SK-N-MC (cell line): ENCODE measurements around the gene MEGF9.

Experiments
- EZH2 ChIP-seq: fragments of 200-600 bp; sonication (generic); IDR thresholded peaks from one replicate; pipeline ENCODE4 v1.6.1; 2017; ENCODE audit warnings: antibody characterized with exemption
- POLR2AphosphoS5 ChIP-seq: IDR thresholded peaks from 2 replicates; pipeline ENCODE4 v1.6.1; 2012; ENCODE audit warnings: mild to moderate bottlenecking, low read depth, low read length, borderline replicate concordance

DNA sequence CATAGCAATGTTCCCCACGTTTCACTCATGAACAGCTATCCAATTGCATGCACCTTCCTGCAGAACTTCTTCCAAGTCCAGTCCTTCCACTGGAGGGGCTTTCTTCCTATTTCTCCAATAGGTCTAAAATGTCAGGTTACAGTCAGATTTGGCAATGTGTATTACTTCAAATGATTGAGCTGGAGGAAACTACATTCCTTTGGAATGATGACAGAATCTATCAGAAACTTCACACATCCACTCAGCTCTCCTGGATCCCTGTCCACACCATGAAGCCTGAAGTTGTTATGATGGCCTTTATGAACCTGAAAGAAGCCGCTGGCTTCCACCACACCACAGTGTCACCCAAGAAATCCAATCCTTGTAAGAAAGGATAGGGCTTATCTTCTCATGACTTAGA is 46.7 kb upstream of the MEGF9 start:
- no peak for TF ChIP-seq POLR2AphosphoS5
- no peak for TF ChIP-seq EZH2
